MM.1S (cell line): ENCODE measurements around the gene KCNQ4.

Experiments
- EZH2phosphoT487 ChIP-seq: fragments of 300-600 bp; sonication (generic); IDR thresholded peaks from 2 replicates; pipeline ENCODE4 v1.6.1; 2018; ENCODE audit warnings: antibody characterized with exemption, low read length
- TF ChIP-seq, protein P1 (sequence below): fragments of 300-600 bp; sonication (generic); IDR thresholded peaks from 2 replicates; pipeline ENCODE4 v1.5.1; 2016; ENCODE audit warnings: antibody characterized with exemption, low read length, mixed read lengths

DNA sequence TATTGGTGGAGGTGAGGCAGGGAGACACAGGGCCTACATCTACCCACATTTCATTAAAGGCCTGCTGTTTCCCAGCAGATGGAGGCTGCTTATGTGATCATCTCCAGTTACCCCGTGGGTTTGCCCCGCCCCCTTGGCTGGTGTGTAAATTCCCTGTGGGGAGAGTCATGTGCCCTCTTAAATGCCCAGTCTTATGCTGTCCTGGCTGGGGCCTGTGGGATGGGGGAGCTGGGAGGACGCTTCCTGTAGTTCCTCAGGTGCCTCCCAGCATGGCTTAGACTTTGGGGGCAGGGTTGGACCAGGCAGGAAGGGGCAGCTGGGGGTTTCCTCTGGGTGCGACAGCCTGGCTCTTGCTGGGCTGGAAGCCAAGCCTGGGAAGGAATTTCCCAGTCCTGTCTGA is 94.1 kb downstream of the KCNQ4 start:
- TF ChIP-seq, protein P1, sequence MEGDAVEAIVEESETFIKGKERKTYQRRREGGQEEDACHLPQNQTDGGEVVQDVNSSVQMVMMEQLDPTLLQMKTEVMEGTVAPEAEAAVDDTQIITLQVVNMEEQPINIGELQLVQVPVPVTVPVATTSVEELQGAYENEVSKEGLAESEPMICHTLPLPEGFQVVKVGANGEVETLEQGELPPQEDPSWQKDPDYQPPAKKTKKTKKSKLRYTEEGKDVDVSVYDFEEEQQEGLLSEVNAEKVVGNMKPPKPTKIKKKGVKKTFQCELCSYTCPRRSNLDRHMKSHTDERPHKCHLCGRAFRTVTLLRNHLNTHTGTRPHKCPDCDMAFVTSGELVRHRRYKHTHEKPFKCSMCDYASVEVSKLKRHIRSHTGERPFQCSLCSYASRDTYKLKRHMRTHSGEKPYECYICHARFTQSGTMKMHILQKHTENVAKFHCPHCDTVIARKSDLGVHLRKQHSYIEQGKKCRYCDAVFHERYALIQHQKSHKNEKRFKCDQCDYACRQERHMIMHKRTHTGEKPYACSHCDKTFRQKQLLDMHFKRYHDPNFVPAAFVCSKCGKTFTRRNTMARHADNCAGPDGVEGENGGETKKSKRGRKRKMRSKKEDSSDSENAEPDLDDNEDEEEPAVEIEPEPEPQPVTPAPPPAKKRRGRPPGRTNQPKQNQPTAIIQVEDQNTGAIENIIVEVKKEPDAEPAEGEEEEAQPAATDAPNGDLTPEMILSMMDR, result no peak
- no peak for TF ChIP-seq EZH2phosphoT487
